OCI-M2 (cell line): ENCODE results near the gene TMEM141.

Experiments used
- DNase-seq: peaks from one replicate; lab custom pipeline; 2025; ENCODE audit not compliant: unreplicated experiment; lab: John Stamatoyannopoulos, UW

TMEM141 gene

DNA sequence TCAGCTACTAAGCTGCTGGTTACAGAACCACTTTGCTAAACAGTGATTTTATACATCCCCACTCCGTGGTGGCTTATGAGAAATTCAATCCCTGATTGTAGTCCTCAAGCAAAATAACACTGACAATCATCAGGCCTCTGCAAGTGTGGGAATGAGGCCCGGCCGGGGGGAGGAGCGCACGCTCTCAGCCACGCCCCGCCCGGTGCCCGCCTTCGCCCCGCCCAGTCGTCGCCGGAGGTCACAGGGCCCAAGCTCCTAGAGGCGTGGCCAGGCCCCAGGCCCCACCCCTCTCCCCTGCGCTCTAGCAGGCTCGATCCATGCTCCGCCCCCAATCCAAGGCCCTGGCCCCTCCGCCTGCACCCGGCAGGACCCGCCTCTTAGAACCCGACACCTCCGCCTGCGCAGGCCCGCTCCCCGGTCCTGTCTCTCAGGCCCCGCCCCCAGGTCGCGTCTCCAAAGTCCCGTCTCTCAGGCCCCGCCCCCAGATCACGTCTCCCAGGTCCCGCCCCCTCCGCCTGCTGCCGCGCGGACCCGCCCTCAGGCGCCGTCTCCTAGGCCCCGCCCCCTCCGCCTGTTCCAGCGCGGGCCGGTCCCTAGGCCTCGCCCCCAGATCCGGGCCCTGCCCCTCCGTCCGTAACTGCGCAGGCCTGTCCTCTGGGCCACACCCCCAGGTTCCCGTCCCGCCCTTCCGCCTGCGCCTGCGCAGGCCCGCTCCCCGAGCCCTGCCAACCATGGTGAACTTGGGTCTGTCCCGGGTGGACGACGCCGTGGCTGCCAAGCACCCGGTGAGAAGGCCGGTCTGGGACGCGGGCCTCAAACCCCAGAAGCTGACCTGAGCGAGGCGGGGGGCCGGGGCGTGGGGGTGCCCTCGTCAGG lies at the start of gene TMEM141:
TSS of gene TMEM141 (plus strand) at position 705 of the 876 bp plus-strand sequence. CDS start at position 732, 27 bp downstream.
- peak; percentile 90 for DNase-seq

DNA sequence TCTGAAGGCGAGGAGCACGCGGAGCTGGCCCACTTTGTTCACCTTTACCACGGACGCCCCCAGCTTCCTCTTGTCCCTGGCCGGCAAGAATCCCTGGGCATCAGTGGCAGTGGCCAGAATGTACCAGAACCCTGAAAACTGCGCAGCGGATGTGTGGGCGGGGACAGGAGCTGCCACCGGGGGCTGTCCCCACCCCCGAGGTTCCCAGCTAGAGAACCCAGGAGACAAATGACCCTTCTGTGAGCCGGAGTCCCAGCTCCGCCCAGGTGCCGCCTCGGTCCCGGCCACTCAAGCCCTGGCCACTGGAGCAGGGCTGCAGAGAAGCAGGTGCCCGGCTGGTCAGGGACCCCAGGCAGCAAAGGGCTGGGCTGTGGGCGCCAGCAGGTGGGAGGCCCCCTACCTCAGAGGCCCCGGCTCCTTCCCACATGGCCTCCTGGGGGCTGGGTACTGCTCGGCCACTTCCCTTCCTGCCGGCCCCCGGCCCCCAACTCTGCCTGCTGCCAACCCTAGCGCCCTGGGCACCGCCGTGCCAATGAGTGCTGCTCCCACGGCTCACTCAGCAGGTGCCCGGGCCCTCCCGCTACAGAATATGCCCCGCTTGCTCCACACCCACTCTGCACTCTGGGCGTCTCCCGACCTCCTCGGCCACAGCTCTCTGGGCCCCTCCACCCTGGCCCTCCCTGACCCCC lies 49.1 kb upstream of the TMEM141 start:
- DNase-seq = no peak

- DNase-seq = no peak
Measured at GRCh38 chr9:136742591-136743391, 48.4 kb upstream of the TMEM141 start, which contains the start of gene LCN10. LCN10 (minus strand) TSS chr9:136742940; CDS start chr9:136742903, 37 bp downstream.

DNA sequence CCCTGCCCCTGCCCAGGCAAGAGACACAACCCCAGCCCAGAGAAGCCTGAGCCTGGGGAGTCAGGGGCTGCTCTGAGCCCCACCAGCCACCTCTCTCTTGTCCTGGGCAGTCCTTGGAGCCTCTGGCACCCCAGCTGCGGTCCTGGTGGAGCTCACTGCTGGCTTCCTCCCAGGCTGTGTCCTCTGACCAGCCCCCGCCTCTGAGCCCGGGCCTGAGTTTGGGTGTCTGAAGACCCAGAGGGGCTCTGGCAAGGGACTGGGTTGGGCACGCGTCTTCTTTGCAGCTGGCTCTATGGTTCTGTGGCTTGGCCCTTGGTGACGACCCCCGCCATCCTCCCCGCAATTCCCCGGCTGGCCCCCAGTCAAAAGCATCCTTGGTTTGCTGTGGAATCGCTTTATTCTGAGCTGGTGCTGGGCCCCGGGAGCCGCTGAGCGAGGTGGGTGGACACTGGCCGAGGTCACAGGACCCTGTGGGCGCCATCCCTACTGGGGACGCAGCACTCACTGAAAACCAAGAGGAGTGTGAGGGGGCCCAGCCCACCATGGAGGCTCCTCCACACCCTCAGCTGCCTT lies 47.4 kb upstream of the TMEM141 start:
- DNase-seq = no peak

GRCh38 chr9:136744773-136745172 lies 46.4 kb upstream of the TMEM141 start:
- DNase-seq = no peak

DNA sequence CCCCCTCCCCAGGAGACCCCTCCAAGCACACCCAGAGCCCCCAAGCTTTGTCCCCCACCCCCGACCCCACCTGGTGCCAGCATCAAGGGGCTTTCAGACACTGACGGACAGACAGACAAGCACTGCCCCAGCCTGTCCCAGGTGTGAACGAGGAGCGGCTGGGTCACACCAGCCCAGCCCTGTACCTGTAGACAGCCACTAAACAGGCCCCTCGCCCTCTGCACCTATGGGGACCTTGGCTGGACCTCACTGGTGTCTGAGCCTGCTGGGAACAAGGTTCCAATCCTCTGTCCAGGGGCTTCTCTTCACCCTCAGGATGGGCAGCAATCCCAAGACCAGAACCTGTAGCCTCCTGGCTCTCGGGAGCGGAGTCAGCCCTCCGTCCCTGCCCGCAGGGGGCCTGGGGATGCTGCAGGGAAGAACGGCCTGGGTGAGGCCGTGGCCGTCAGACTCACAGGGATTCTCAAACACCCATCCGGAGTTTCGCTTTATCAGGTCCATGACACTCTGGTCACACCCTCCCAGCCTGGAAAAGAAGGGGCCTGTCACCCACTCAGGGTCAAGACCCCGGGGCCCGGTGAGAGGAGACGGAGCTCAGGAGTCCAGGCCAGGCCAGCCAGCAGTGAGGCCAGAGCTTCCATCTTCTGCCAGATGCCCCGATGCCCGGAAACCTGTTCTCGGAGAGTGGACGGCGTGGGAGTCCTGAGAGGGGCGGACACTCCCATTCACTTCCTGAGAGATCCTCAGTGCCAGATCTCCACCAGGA lies 45.6 kb upstream of the TMEM141 start:
- no peak for DNase-seq

DNA sequence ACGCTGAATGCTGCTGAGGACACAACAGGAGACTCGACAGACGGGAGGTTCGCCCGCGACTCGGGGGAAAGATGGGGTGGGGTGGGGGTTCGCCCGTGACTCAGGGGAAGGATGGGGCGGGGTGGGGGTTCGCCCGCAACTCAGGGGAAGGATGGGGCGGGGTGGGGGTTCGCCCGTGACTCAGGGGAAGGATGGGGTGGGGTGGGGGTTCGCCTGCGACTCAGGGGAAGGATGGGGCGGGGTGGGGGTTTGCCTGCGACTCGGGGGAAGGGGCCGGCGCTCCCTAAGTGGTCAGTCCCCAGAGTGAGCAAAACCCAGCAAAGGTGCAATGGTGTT lies 45.0 kb upstream of the TMEM141 start:
- DNase-seq = no peak

DNA sequence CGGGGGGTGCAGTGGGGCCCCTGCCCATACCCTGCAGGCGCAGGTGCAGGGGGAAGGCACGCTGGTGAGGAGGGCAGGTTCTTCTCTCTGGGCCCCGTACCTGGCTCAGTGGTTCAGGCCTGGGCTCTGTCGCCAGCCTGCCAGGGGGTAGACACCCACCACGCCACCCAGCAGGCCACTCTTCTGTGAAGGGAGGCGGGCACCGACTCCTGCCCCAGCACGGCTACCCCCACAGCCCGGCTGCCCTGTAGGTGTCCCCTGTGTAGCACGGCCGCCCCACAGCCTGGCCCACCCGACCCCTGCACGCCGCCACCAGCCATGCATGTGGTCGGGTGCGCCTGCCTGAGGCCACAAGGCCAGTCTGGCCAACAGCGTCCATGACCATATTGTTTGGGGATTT lies 44.5 kb upstream of the TMEM141 start:
- DNase-seq = no peak

DNA sequence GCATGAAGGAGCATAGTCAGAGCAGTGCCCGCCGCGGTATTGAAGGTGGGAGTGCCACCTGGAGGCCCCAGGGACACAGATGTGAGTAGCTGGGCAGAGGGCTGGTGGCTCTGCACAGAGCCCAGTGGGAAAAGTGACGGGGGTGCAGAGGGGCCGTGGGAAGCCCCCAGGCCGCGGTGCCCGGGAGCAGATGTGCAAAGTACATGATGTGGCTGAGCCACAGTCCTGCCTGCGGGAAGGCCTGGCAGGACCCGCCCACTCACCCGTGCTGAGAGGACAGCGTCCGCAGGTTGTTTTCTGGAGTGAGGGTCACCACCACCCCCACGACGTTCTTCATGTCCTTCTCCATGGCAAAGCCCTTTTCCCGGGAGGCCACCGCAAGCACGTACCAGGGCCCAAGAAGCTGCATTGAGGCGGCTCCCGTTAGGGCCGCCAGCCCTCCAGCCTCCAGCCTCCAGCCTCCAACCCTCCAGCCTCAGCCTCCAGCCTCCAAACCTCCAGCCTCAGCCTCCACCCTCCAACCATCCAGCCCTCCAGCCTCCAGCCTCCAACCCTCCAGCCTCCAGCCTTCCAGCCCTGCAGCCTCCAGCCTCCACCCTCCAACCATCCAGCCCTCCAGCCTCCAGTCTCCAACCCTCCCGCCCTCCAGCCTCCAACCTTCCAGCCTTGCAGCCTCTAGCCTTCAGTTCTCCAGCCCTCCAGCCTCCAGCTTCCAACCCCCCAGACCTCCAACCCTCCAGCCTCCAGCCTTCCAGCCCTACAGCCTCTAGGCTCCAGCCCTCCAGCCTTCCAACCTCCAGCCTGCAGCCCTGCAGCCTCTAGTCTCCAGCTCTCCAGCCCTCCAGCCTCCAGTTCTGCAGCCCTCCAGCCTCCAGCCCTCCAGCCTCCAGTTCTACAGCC lies 43.7 kb upstream of the TMEM141 start:
- DNase-seq = no peak

- no peak for DNase-seq
Measured at GRCh38 chr9:136748201-136748600, 42.9 kb upstream of the TMEM141 start, which contains the start of gene LCN6. LCN6 (minus strand) TSS chr9:136748525; CDS start chr9:136748483, 42 bp downstream.

DNA sequence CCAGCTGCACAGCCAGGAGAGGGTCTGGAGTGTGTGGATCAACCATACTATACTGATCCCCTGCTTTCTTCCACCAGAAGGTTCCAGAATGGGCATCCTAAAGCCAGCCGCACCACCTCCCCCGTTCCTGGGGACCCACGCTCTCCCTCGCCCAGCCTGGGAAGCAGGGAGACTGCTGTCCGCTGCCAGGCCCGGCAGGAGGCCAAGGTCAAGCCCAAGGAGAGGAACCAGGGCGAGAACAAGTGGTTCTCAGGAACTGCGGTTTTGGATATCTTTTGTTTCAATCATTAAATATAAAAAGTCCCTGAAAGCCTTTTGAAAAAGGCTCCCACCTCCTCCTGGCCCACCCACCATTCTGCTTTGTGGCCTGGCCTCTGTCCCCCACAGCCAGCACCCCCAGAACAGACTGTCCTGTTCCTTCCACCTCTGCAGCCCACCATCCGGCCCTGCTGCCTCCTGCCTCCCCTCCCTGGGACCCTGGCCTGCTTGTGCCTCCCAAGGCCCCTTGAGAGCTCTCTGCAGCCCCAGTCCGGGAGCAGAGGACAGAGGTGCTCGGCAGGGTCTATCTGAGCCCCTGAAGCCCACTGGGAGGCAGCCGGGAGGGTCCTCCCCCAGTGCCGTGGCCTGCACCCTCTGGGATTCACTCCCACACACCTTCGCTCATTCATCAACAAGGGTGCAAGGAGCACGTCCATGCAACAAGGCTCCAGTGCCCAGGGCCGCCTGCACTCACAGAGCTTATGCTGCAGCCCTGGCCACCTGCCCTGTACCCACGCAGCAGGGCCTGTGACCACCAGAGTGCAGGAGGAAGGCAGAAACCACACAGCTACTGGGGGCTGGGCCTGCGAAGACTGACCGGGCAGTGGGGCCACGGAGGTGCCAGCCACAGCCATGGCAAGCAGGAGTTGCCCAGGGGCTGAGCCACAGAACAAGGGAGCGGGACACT lies 42.2 kb upstream of the TMEM141 start:
- no peak for DNase-seq

- no peak for DNase-seq
Measured at GRCh38 chr9:136750526-136750925, 40.6 kb upstream of the TMEM141 start.

- no peak for DNase-seq
Measured at GRCh38 chr9:136751244-136751643, 39.9 kb upstream of the TMEM141 start.

- DNase-seq = no peak
Measured at GRCh38 chr9:136751814-136752213, 39.3 kb upstream of the TMEM141 start.

GRCh38 chr9:136753371-136754058 lies 37.6 kb upstream of the TMEM141 start:
- no peak for DNase-seq

GRCh38 chr9:136754059-136754572 lies 37.0 kb upstream of the TMEM141 start:
- DNase-seq = no peak

GRCh38 chr9:136754626-136755301 lies 36.4 kb upstream of the TMEM141 start:
- no peak for DNase-seq
